Right atrium auricular region (tissue), 2 donors: ENCODE measurements around the gene HAGHL. TPM values are rescaled to one million over a fixed set of nuclear protein-coding genes. Genes with fewer than 3 reads are reported as not detected.
A peak's percentile ranks its signal among the peaks of the same experiment; 100 is the strongest.

ENCODE experiments used
- DNase-seq: peaks from one replicate; pipeline ENCODE4 v3.0.0-alpha.2; 2019; ENCODE audit warnings: low spot score
- H3K27ac ChIP-seq, 2 donors: fragments of 200-600 bp; sonication (generic); 1 replicate in 1 of 2; 2 replicates in 1 of 2; pipeline ENCODE4 v1.5.1; 2016 to 2019
- H3K27me3 ChIP-seq, 2 donors: fragments of 200-600 bp; sonication (generic); one replicate each; pipeline versions ENCODE4 v1.5.1 to v1.6.0; 2017 to 2019
- H3K36me3 ChIP-seq: fragments of 200-600 bp; sonication (generic); one replicate; pipeline ENCODE4 v1.5.1; 2016
- H3K4me1 ChIP-seq, 2 donors: fragments of 200-600 bp; sonication (generic); one replicate each; pipeline versions ENCODE4 v1.5.1 to v1.6.0; 2017 to 2019
- H3K4me3 ChIP-seq, 2 donors: fragments of 200-600 bp; sonication (generic); 1 replicate in 1 of 2; 2 replicates in 1 of 2; pipeline ENCODE4 v1.5.1; 2017 to 2019; ENCODE audit warnings: mild to moderate bottlenecking in 1 of 2, moderate library complexity in 1 of 2
- H3K9me3 ChIP-seq, 2 donors: fragments of 200-600 bp; sonication (generic); one replicate each; pipeline ENCODE4 v1.5.1; 2019
- CTCF ChIP-seq, 2 donors: fragments of 200-600 bp; sonication (generic); IDR thresholded peaks; one replicate each; pipeline ENCODE4 v1.5.1; 2019; ENCODE audit warnings: antibody characterized with exemption in 2 of 2
- total RNA-seq, 2 donors: library from RNA; depleted of rRNA; stranded (reverse); fragments of >200 nt; gene quantifications; one replicate each; pipeline ENCODE4 v1.1.0, GENCODE V29; 2016

Gene HAGHL
- total RNA-seq, 2 donors from 2014 or later = 9.6 to 9.7 TPM

DNA sequence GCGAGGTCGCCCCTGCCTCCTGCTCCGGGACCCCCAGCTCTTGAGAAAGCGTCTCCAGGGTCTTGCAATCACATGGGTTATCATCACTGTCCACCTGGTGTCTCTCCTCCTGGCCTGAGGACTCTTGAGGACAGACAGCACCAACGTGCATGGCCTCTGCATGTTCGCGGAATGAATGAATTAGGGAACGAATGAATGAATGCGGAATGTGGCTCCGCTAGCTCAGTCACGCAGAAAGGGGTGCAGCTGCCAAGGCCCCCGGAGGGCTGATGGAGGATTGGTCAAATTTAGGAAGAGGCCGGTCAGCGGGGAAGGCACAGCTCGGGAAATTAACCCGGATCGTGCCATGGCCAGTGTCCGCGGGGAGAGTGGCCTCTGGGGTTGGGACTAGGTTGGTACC lies 24.6 kb upstream of the HAGHL start:
- Histone ChIP-seq H3K9me3 (no peaks in the 10 kb centered on the region), H3K4me1 (peaks cover 0 to 25% of the 10 kb centered on the region in 2 donors), H3K27ac (no peak overlapping the region), H3K27me3 (peaks cover 7 to 48% of the 10 kb centered on the region in 2 donors), H3K36me3 (no peaks in the 10 kb centered on the region), H3K4me3 (no peak overlapping the region)
- no peak for DNase-seq
- no peak for TF ChIP-seq CTCF (IDR thresholded peaks at IDR 0.05)

GRCh38 chr16:703406-703805 lies 23.5 kb upstream of the HAGHL start:
- Histone ChIP-seq H3K9me3 (no peaks in the 10 kb centered on the region), H3K36me3 (no peaks in the 10 kb centered on the region), H3K4me1 (peaks cover 0 to 25% of the 10 kb centered on the region in 2 donors), H3K27ac (no peak overlapping the region), H3K4me3 (no peak overlapping the region), H3K27me3 (peaks cover 12 to 51% of the 10 kb centered on the region in 2 donors)
- no peak for TF ChIP-seq CTCF (IDR thresholded peaks at IDR 0.05)
- DNase-seq = no peak

GRCh38 chr16:704047-704446 lies 22.9 kb upstream of the HAGHL start:
- Histone ChIP-seq H3K27me3 (peaks cover 12 to 57% of the 10 kb centered on the region in 2 donors), H3K4me1 (peaks cover 0 to 25% of the 10 kb centered on the region in 2 donors), H3K4me3 (no peak overlapping the region), H3K36me3 (no peaks in the 10 kb centered on the region), H3K27ac (no peak overlapping the region), H3K9me3 (no peaks in the 10 kb centered on the region)
- DNase-seq = no peak
- no peak for TF ChIP-seq CTCF (IDR thresholded peaks at IDR 0.05)

GRCh38 chr16:704552-705380 lies 22.1 kb upstream of the HAGHL start:
- Histone ChIP-seq H3K27me3 (peaks cover 12 to 62% of the 10 kb centered on the region in 2 donors), H3K4me1 (peaks cover 0 to 31% of the 10 kb centered on the region in 2 donors), H3K9me3 (no peaks in the 10 kb centered on the region), H3K27ac (no peak overlapping the region), H3K4me3 (peak overlapping the region in 1 of 2 donors; percentile 21), H3K36me3 (no peaks in the 10 kb centered on the region)
- DNase-seq = no peak
- no peak for TF ChIP-seq CTCF (IDR thresholded peaks at IDR 0.05)

- H3K9me3 ChIP-seq = no peaks in the 10 kb centered on the region
- peak within 1 kb of the TSS in 1 of 2 donors; percentile 31 for H3K4me3 ChIP-seq
- no peak for TF ChIP-seq CTCF (IDR thresholded peaks at IDR 0.05)
- H3K27me3 ChIP-seq = peaks cover 12 to 61% of the 10 kb centered on the region in 2 donors
- peaks cover 0 to 34% of the 10 kb centered on the region in 2 donors for H3K4me1 ChIP-seq
- no peak for DNase-seq
- H3K36me3 ChIP-seq = no peaks in the 10 kb centered on the region
- no peak within 1 kb of the TSS for H3K27ac ChIP-seq
Observed at GRCh38 chr16:705431-706188, 21.3 kb upstream of the HAGHL start, which contains the start of gene FBXL16. Gene FBXL16, minus strand, starts transcription at chr16:705801. Its CDS starts 8,396 bp downstream, at chr16:697405.
